GM08714 (cell line): ENCODE results near the gene SLC7A8.

Experiments
- H3K4me3 ChIP-seq: fragments of 200-500 bp; sonication (Bioruptor generic); 2 replicates; pipeline ENCODE4 v1.5.1; 2014; ENCODE audit warnings: mild to moderate bottlenecking, low read length, inconsistent platforms
- ZNF274 ChIP-seq: IDR thresholded peaks from 2 replicates; pipeline ENCODE4 v1.6.1; 2012; ENCODE audit warnings: mild to moderate bottlenecking, low read depth, low read length

Gene SLC7A8

GRCh38 chr14:23137813-23138535, 45.5 kb downstream of the SLC7A8 start:
- no peak for TF ChIP-seq ZNF274
- no peak overlapping the region for H3K4me3 ChIP-seq

DNA sequence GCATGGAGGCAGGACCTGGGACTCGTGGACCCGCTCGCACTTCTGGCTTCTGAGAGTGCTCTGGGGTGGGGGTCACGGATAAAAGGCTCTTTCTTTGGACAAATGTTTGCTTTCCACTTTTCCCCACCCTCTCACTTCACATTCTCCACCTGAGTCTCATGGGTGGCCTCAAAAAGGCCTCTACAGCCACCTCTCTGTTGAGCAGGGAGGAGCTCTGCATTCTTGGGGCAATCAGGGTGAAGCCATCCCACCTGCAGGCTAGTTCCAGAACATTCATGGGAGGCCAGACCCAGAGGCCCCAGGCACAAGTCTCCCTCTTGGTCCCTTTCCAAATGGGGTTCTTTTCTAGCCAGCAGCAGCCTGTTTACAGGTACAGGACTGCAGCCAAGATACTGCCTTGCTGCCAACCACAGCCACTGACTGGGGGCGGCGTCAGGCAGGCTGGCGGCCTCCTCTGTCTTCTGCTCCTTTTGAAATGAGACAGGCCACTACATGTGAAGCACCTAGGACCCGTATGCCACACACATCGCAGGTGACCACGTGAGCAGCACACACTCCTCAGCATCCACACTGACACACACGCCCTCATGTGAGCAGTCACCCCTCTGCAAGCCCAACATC, 46.2 kb downstream of the SLC7A8 start:
- no peak overlapping the region for H3K4me3 ChIP-seq
- TF ChIP-seq ZNF274 = no peak

GRCh38 chr14:23136566-23137133, 46.8 kb downstream of the SLC7A8 start:
- no peak for TF ChIP-seq ZNF274
- no peak overlapping the region for H3K4me3 ChIP-seq

GRCh38 chr14:23132970-23133369, 50.5 kb downstream of the SLC7A8 start:
- no peak for TF ChIP-seq ZNF274
- H3K4me3 ChIP-seq = no peak overlapping the region

- no peak overlapping the region for H3K4me3 ChIP-seq
- no peak for TF ChIP-seq ZNF274
Measured at GRCh38 chr14:23131482-23131881, 52.0 kb downstream of the SLC7A8 start.

- no peak overlapping the region for H3K4me3 ChIP-seq
- TF ChIP-seq ZNF274 = no peak
Measured at GRCh38 chr14:23130871-23131270, 52.6 kb downstream of the SLC7A8 start.

- H3K4me3 ChIP-seq = no peak overlapping the region
- TF ChIP-seq ZNF274 = no peak
Measured at GRCh38 chr14:23129759-23130316, 53.6 kb downstream of the SLC7A8 start.

- TF ChIP-seq ZNF274 = no peak
Measured at GRCh38 chr14:23128969-23129758, 54.3 kb downstream of the SLC7A8 start.

DNA sequence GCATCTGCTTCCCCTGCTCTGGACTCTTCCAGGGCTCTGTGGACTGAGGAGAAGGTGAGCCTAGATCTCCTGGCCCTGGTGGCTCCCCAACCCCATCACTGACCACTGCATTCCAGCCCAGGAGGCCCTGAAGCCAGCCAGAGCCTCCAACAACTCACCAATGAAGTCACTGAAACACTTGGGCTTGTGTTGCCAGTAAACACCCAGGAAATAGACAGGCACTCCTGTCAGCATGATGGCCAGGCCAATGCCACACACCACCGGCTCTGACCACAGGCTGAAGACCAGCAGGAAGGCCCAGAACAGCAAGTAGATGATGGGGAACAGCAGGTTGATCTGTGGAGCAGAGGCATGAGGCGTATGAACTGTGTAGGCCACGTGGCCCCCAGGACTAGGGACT, 55.6 kb downstream of the SLC7A8 start:
- no peak overlapping the region for H3K4me3 ChIP-seq
- no peak for TF ChIP-seq ZNF274

More at GRCh38 chr14:23128969-23129758, 54.3 kb downstream of the SLC7A8 start:
- no peak overlapping the region for H3K4me3 ChIP-seq

DNA sequence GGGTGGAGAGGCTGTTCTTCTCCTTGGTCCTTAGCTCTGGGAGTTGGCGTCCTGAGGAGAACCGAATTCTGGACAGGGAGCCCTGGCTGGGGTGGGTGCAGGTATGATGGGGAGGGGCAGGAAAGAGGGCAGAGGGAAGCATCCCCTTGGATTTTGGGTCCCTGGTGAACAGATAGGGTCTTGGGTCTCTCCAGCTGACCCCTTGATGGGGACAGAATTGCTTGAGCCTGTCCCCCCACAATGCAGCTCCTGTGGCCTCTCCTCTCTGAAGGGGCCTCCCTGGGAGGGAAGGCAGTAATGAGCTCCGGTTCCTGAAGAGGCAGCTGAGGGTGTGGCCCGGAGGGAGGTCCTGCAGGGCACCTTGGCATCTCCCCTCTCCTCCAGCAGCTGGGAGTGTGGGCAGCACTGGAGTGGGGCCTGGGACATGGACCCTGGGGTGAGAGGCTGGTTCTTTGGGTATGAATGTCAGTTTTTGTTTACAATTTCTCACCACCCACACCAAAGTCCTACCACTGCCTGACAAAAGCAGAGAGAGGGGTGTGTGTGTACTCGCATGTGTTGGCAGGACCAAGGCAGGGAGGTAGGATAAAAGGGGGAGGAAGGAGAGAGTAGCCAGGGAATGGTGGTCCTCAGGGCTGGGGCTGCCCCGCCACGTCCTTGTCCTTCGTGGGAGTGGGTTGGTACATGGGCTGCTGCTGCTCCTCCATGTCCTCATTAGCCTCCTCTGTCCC, 56.7 kb downstream of the SLC7A8 start:
- TF ChIP-seq ZNF274 = no peak
- no peak overlapping the region for H3K4me3 ChIP-seq

GRCh38 chr14:23125933-23126524, 57.4 kb downstream of the SLC7A8 start:
- no peak for TF ChIP-seq ZNF274
- no peak overlapping the region for H3K4me3 ChIP-seq

GRCh38 chr14:23125011-23125410, 58.4 kb downstream of the SLC7A8 start:
- H3K4me3 ChIP-seq = no peak overlapping the region
- no peak for TF ChIP-seq ZNF274

DNA sequence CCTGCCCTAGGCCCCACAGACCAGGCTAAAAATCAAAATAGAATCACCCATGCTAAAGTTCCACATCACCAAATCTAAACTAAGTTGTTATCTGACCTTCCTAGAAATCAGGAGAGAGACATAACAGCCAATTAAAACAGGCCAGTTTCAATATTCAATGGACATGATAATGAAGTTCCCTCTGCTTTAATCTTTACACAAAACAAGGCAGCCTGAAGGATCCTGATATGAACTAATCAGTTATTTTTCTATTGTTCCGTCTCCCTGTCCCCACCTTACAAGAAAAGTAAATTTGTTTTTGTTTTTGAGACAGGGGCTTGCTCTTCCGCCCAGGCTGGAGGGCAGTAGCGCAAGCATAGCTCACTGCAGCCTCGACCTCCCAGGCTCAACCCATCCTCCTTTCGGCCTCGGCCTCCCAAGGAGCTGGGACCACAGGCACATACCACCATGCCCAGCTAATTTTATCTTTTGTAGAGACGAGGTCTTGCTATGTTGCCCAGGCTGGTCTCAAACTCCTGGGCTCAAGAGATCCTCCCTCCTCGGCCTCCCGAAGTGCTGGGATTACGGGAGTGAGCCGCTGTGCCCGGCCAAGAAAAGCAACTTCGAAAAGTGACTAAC, 59.0 kb downstream of the SLC7A8 start:
- no peak for TF ChIP-seq ZNF274
- no peak overlapping the region for H3K4me3 ChIP-seq

DNA sequence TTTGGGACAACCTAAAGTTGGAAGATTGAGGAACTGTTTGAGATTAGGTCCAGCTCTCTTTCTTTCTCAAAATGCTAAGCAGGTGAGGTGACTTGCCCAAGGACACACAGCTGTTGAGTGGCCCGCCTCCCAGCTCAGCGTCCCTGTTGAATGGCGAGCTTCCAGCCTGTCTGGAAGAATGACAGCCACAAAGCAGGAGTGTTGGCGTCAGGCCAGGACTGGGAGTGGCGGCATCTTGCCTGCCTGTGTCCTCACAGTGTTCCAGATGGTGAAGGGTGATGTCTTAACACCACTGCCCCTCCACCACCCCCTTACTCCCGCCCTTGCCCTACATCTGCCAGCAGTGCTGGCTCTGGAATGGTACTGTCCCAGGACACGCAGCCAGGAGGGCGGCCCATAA, 60.0 kb downstream of the SLC7A8 start:
- no peak for TF ChIP-seq ZNF274
- no peak overlapping the region for H3K4me3 ChIP-seq
